Kidney tubule cell (primary cell): Measurements from ENCODE around the gene PRKCA.

Experiments
- DNase-seq: peaks from one replicate; pipeline ENCODE4 v3.0.0-alpha.2; 2018; ENCODE audit warnings: low spot score

The PRKCA gene

DNA sequence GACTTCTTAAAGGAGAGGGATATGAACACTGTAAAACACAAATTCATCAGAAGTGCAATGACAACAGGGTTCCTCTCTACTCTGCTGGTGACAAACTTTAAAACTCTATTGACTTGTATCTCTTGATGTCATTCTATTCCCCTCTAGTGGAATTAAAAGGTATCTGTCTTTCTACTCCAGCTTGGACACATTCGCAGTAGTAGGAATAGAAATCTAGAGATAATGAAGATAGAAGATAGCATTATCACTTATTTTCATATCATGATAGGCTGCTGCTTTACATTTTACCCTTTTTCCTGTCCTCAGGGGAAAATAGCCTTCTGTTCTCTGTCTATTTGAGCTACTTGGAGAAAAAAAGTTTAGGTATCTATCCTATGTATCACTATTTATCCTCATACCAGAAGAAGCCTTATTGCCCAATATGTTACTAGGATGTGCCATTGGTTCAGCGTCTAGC is 322.9 kb downstream of the PRKCA start:
- DNase-seq: peak; percentile 50

DNA sequence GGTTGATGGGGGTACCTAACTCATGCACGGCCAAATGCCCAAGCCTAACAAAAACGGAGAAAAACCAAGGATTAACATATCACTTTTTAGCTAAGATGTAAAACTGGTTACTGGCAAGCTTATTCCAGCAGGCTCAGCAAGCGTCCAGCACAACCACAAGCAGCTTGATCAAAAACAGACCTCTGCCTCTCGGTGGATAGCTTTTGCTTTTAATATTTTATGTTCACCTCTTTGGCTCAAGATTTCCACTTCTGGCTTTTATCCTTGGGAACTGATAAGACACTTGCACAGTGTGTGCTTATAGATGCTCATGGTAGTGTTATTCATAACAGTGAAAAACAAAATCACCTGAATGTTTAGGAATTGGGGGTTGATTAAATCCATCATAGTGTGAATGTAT is 325.6 kb downstream of the PRKCA start:
- DNase-seq: no peak

DNA sequence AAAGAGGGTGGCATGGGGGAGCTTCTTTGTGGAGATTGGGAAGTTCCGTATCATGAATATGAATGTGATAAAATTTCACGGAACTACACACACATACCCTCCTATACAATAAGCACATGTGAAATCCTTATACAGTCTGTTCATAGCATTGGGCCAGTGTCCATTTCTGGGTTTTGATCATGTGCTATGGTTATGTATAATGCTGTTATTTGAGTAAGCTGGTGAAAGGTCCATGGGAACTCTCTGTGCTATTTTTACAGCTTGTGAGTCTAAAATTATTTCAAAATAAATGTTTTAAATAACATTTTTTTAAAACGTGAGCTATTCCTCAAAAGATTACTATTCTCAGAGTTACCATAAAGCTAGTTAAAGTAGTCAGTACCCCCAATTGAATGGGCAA is 327.3 kb downstream of the PRKCA start:
- no peak for DNase-seq

DNA sequence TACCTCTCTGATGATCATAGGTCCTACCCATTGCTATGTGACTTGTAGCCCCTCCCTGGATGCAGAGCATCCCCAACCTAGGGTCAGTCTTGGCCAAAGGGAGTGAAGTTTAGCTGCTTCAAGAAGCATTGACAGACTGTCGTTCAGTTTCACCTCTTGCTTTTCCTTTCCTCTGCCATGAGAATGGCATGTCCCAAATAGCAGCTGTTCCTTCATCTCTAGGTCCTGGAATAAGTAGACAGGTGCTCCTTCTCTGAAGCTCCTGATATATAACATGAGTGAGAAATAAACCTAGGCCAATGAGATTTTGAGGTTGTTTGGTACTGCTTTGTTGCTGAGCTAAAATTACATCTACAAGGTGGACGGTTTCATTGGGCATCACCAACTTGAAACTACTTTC is 328.0 kb downstream of the PRKCA start:
- no peak for DNase-seq

DNA sequence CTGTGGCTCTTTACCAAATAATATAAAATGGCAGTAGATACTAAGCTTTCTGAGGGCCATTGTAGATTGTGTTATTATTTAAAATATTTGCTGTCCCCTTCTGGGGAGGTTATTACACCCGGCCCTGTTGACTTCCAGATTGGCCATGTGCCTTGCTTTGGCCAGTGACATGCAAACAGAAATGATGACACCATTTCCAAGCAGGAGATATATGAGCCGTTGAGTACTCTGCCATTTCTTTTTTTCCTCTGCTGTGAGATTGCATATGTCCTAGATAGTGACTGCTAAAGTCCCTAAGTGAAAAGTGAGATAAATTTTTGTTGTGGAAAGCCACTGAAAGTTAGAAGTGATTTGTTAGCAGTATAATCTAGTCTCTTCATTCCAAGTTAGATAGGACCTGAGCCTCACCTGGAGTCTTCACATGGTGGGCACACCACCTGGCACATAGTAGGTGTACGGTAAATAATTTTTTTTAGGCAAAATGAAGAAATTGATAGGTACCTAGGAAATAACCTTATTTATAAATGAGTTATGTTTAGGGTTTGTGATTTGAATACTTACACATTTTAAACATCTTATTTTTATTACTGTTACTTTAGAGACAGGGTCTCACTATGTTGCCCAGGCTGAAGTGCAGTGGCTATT is 328.5 kb downstream of the PRKCA start:
- DNase-seq: no peak

DNA sequence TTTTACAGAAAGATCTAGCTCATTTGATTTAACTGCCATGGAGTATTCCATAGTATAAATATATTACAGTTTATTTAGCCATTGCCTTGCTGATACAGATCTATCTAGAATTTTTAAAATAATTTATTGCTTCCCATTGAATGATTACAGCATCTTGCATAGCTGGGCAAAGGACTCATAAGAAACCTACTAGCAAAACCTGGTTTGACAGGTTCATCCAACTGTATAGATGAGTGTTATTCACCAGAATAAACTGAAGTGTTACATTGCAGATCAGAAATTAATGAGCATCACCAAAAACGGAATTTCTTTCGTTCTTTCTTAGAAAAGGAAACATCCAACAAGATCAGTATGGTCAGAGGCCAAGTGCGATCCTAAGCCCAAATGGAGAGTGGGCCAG is 330.3 kb downstream of the PRKCA start:
- no peak for DNase-seq

DNA sequence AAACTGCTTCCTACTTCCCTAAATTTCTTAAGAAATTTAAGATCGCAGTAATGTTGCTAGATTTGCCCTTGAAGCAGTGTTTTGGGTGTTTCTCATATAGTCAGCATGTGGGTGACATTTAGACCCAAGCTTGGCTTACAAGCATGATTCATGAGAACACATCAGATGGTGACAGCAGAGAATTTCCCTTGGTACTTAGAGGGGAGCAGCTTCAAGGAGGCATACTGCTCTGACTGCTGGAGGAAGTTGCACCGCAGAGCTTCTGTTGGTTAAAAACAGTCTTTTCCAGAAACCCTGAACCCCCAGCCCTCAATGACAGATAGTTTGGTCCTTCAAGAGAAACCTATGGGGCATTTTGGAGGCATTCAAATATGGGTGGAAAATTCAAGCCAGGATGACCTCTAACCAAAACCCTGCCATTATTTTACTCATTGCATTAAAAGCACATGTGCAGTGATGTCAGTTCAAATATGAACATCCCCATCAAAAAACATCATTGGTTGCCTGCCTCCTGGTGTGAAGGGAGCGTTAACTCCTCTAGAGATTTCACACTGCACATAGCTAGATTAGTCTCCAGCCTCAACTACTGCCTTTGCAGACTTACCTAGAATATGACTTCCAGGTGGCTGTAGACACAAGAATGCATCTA is 331.0 kb downstream of the PRKCA start:
- peak; percentile 31 for DNase-seq

DNA sequence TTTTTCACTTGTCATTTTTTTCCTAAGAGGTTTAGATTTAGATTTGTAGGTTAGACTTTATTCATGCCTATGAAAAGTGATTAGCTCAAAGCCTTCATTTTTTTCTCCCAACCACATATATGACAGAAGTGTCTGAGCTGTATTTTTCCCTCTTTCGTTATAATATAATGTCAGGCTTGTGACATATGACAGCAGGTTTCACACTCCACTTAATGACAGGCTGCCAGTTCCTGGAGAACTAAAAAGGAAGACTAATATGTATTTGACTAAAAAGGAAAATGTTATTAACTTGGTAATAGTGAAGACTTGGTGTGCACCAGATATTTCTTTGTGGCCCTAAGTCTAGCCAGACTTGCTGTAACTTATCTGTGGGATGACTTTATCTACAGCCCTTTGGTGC is 331.8 kb downstream of the PRKCA start:
- no peak for DNase-seq

DNA sequence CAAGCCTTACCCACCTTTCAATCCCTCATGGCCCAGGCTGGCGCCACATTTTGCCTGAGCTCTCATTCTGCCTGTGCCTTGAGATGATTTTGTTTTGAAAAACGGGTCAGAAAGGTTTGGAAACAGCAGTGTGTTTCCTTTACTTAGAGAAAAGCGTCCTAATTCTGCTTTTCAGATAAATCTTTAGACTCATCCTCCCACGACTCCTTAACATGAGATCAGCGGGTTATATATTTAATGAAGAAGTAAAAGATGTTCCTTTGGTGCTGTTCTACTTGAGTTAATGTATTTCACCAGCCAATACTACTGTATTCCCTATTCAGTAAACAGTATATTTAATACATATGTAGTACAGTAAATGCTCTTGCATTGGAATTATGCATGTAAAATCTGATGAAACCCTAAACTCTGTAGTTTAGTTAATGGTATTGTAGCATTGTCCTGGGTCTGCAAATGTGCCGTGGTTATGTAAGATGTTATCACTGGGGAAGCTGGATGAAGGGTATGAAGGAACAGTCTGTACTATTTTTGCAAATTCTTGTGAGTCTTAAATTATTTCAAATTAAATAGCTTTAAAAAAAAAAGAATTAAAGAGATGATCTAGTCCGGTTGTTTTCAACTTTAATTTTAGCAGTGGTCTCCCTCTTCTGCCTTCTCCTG is 333.1 kb downstream of the PRKCA start:
- DNase-seq: no peak

DNA sequence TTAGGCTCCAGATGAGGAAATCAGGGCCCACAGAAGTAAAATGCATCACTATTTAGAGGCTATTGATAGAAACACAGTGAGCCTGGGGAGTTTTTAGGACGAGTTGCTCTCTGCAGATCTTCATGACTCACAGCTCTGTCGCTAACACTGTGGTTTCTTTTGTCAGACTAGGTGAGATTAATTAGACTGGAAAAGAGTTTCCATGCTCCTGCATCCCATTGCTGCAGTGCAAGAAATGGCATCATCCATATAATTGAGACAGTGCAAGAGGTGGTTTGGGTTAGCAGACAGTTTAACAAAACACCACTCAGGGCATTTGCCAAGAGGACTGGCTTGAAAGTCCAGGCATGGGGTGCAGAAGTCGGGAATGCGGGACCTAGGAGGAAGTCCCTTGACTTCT is 333.7 kb downstream of the PRKCA start:
- peak; percentile 84 for DNase-seq

DNA sequence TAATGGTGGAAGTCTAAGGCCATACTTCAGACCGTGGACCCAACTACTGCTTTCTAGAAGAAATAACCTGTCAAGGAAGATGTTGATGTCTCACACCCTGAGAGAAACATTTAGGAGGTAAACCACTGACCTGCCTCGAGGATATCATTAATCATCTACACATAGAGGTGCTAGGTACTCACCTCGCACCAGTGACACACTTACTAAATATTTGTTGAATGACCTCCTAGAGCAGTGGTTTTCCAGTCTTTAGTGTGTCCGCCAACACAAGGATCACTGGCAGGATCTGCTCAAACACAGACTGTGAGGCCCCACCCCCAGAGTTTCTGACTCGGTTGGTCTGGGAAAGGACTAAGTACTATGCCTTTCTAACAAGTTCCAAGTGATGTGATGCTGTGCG is 335.1 kb downstream of the PRKCA start:
- peak; percentile 96 for DNase-seq

DNA sequence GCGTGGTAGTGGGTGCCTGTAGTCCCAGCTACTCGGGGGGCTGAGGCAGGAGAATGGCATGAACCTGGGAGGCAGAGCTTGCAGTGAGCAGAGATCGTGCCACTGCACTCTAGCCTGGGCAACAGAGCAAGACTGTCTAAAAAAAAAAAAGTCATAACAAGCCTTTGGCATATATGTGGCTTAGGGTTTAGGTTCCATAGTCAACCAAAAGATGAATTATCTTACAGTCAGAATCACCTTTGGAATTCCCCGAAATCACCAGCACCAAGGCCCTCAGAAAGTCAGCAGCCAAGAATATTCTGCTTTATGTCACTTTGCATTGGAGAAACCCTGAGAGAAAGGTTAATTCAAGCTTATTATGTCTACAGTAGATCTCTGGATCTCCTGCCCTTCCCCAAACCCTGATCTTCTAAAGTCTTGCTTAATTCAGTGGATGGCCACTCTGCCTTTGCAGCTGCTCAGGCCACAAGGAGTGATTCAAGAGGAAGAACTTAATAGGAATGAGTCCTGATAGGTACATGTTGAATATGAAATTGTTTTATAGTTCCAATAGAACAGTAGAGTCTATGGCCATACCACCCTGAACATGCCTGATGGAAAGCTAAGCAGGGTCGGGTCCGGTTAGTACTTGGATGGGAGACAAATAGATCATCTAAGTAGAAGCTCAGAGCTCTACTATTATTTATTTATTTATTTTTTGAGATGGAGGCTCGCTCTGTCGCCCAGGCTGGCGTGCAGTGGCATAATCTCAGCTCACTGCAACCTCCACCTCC is 336.5 kb downstream of the PRKCA start:
- DNase-seq: peak; percentile 55

DNA sequence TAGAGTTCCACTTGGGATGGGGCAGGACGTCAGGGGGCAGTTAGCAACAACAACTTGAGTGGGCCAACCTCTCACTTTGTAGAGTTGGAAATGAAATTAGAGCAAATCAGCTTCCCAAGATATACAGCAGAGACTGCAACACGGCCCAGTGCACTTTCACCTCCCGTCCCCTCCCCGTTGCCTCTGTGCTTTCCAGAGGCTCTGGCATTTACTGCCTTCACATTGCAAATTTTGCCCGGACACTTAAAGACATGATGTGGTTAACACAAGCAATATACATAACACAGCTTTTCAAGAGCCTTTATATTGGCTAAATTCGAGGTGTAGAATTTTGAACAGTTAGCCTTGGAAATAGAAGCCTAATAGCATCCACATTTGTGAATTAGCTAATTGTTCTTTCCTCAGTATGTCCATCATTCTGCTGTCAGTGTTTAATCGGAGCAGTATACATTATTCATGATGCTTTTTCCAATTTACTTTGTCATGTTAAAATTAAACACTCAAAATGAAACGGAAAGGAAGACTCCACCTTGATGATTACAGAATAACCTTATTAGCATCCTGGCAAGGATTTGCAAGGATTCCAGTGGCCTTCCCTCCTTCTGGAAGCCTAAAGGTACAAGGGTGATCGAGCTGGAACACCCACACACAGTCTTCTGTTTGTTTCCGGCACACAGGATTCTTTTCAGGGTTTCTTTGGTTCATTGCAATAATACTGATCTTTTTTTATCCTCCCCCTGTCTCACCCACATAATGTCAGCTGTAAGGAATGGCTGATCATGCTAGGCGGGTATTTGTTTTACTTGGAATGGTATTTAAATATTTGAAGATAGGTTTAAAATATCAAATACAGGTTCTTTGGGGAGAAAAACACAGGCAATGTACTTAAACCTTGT is 341.6 kb downstream of the PRKCA start:
- DNase-seq: no peak

DNA sequence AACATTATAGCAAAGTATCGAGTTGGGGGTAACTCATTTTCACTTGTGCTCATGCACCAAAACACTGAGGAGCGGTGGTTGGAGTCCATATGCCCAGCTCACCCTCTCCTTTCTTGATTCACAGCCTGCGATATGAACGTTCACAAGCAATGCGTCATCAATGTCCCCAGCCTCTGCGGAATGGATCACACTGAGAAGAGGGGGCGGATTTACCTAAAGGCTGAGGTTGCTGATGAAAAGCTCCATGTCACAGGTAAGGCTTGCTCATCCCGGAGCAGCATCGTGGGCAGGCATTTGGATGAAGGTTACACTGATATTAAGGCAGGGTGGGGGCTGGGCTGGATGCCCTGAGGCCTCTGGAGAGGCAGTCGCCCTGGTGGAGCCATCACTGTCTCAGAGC is 342.8 kb downstream of the PRKCA start:
- DNase-seq: no peak

DNA sequence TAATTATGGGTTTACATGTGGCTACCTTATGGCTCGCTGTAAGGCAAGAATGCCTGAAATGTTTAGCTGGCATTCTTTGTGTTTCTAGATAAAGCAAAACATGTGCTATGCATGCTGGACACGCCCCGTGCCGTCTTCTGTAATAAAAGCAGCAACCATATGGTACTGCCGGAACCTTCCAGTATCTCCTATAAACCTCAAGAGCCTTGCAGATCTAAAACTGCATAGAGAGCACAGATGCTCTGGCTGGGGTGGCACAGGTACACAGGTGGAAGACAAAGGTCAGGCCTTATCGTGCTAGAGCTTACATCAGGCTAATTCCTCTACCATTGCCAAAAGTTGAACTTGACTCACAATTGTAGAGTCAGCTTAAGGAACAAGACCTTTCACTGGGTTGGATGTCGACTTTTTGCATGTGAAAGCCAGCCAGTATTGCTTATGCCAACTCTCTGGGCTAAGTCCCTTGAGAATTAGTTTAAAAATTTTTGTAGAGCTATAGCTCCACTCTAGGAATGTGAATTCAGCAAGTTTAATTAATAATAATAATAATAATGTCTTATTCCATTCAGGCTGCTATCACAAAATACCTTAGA is 345.1 kb downstream of the PRKCA start:
- DNase-seq: no peak

DNA sequence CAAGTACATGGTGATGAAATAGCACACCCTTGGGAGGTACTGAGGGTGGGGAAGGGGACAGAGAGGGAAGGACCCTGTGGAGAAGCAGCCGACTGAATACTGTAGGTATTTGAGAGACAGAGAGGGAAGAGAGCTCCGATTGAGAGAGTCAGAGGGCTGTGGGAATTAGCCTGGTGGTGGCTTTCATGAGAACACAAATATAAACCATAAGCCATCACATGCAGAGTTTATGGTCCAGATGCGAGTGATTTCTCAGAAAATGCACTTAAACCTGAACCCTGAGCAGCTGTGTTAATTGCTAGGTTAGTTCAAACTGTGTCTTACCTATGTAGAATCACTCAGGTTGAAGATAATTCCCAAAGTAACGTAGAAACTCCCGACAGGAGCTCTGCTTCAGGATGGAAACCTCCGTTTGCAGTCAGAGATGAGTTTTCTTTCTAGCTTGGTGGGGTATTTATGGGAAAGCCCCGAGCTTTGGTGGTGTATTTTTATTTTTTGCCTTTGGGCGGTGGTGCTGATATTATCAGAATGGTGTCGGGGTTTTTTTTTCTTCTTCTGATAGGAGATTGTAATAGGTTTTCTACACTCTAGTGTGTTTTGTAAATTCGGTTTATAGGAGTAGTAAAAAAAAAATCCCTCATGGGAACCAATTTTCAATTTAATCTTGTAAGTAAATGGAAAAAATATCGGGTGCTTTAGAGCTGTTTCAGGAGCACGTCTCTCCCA is 347.6 kb downstream of the PRKCA start:
- DNase-seq: no peak

DNA sequence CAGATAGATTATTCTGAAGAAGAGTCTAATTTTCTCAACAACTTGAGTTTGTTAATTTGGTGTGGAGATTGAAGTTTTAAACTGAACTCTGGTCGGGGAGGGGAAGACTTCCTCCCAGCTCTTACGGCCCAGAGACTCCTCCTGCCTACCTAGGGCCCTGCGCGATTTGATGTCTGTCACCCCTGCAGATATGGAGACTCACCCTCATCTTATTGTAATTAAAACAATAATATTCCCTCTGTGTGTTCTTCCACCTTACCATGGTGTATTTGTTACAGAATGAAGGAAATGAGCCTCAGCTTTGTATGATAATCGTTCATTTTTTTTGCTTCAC is 348.1 kb downstream of the PRKCA start:
- DNase-seq: no peak

DNA sequence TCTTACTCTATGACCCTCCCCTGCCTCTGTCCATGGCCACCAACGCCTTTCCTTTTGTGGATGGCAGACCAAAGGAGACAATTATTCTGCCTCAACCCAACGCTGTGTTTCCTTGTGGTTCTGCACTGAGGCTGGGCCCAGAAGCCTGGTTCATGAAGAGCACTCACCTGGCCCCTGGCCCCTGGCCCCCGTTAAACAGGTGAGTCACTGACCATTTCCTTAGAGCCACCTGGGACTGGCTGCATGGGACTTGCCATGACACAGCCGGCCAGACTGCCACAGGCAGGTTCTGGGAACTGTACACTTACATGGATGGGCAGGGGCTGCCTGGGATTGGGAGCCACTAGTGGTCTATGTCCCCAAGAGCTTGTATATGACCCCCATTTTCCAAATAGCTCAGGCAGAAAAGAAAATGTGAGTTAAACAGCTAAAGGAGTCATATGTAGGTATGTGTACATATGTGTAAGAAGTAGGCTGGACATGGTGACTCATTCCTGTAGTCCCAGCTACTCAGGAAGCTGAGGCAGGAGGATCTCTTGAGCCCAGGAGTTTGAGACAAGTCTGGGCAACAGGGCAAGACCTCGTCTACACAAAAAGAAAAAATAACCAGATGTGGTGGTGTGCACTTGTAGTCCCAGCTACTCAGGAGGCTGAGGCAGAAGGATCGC is 350.6 kb downstream of the PRKCA start:
- peak; percentile 54 for DNase-seq

DNA sequence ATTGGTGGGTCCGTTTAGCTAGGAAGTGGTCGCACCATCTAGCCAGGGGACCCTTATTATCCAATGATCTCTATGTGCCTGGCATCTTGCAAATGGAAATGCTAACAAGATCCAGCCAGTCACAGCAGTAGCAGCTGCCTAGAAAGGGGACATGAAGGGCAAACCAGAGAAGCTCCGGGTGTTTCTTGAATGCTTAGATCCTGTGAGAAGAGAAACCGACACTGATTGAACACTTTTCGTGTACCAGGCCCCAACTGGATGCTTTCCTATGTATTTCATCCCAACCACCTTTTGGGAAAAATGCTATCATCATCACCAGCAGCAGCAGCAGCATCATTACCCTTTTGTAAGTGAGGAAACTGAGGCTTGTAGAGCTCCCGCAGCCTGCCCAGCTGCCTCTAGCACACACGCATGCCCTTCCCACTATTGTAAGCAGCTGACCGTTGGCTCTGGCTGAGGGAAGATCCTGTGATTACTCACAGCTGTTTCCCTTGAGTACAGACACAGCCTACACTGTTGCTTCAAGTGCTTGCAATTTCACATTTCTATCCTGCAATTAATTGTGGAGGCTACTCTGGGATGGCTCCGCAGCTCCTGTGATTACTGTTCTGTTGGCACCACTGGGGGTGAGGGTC is 351.8 kb downstream of the PRKCA start:
- no peak for DNase-seq

DNA sequence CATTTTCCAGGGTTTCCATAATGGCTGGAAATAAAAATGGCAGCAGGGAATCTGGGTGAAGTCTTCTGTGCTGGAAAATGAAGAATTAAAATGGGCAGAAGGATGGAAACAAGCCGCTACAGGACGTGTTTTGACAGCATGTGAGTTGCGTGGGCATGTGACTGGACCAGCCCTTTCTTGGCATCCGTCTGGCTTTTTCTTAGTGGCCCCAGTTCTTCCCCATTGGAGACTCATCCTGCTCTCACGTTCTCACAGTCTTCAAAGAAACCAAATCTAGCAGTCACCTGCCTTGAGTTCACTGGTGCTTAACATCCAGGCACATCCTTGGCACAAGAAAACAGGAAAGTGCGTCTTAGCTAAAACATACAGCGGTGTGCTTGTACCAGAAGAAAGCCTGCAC is 352.4 kb downstream of the PRKCA start:
- DNase-seq: no peak
